Posterior cingulate gyrus (tissue), 11 donors: ENCODE measurements around the gene SERPINB12.
A peak's percentile ranks its signal among the peaks of the same experiment; 100 is the strongest.

ENCODE experiments used
- DNase-seq, 10 donors: peaks; one replicate each; pipeline versions ENCODE4 v3.0.0 to v3.0.0-alpha.2; 2020 to 2021; ENCODE audit warnings: mixed read lengths in 3 of 10
- intact Hi-C: fragments of 100-400 bp; cut with DNase I; formaldehyde crosslinking; loops from one replicate; pipeline ENCODE4 v1.15.1; 2023

The SERPINB12 gene

DNA sequence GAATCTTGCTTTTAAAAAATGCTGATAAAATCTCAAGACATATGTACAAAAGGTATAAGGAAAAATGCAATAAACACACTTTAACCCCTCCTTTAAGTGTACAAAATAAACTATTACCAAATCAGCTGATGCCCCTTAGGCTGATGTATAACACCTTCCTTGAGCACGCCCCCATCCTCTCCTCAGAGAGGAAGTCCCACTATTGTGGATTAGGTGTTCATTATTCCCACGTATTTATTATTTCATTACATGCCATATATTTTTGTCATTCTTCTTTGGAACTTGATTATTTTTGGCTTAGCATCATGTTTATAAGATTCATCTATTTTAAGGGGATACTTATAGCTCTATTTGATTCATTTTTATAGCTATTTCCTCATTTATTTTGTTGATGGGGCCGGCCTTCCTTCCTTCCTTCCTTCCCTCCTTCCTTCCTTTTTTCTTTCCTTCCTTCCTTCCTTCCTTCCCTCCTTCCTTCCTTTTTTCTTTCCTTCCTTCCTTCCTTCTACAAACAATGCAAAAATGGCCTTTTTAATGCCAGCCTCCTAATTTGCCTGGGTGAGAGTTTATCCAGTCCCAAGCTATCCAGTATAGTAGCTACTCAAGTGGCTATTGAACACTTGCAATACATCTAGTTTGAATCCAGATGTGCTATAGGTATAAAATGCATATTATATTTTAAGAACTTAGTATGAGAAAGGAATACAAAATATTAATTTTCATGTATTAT is 49.0 kb downstream of the SERPINB12 start:
- DNase-seq: no peak
- intact Hi-C loops: no loop called here

DNA sequence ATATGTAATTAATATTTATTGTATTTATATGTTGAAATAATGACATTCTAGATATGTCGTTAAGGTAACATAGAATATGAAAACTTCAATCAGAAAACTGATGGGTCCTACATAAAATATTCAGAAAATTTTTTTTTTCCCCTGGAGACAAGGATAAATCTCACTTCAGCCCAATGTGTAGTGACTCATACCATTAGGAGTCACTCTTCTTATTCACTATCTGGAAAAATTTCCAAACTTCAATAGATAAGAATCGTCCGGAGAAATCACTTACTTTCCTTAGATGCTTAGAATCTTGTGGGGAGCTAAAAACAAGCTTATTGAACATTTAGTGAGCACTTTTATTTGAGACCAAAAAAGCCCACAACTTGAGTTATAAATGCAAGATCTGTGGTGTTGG is 49.6 kb downstream of the SERPINB12 start:
- intact Hi-C loops: no loop called here
- no peak for DNase-seq

DNA sequence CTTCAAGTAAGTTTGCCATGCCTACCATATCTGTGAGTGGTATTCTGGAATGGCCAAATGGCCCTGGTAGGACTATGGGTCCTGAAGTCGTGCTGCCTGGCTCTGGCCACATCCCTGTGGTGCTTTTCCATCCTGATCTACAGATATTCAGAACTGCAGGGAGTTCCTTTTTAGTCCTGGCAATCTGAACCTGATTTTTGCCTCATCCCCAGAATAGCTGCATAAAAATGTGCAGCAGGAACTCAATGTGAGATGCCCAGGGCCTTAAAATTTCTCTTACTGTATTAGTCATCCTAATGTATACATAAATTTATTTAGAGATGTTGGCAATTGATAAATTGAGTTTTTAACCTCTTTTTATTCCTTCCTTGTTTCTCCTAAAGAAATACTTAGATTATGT is 50.3 kb downstream of the SERPINB12 start:
- intact Hi-C loops: no loop called here
- no peak for DNase-seq

DNA sequence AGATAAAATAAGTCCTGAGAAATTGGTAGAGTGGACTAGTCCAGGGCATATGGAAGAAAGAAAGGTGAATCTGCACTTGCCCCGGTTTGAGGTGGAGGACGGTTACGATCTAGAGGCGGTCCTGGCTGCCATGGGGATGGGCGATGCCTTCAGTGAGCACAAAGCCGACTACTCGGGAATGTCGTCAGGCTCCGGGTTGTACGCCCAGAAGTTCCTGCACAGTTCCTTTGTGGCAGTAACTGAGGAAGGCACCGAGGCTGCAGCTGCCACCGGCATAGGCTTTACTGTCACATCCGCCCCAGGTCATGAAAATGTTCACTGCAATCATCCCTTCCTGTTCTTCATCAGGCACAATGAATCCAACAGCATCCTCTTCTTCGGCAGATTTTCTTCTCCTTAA is 54.8 kb downstream of the SERPINB12 start:
- peak in 2 of 10 donors; percentile 6 to 70 for DNase-seq
- intact Hi-C loops: no loop called here

DNA sequence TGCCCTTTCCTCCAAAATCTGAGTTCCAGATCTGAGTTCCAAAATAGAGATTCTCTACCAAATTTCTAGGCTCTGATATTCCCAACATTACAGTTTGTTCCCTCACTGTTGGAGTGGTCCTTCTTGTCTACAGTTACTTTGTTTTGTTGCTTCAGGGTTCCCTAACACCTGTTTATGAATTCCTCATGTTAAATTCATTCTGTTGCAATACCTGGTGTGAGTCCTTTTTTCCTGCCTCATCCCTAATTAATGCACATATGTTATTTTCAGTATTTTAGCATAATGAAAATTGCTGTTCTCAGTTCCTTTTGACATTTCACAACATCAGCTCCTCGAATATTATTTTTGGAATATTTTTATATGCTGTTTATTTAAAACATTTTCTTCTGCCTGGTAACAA is 61.2 kb downstream of the SERPINB12 start:
- intact Hi-C loops: no loop called here

DNA sequence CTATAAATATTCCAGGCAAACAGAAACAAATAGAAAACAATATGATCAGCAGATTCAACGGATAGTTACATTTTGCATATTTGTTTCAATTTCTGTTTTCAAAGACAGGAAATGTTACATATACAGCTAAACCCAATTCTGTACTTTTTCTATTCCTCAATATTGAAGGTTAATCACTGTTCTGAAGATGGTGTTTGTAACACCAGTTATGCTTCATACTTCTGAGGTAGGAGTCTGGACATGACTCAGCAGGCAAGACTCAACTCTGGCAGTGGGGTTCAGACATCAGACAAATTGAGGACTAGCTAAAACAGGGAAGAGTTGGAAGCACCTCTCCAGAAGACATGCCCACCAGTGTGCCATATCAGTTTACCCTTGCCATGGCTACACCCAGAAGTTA is 61.6 kb downstream of the SERPINB12 start:
- intact Hi-C loops: no loop called here
- no peak for DNase-seq

More for the DNA sequence above, 61.2 kb downstream of the SERPINB12 start:
- DNase-seq: no peak

DNA sequence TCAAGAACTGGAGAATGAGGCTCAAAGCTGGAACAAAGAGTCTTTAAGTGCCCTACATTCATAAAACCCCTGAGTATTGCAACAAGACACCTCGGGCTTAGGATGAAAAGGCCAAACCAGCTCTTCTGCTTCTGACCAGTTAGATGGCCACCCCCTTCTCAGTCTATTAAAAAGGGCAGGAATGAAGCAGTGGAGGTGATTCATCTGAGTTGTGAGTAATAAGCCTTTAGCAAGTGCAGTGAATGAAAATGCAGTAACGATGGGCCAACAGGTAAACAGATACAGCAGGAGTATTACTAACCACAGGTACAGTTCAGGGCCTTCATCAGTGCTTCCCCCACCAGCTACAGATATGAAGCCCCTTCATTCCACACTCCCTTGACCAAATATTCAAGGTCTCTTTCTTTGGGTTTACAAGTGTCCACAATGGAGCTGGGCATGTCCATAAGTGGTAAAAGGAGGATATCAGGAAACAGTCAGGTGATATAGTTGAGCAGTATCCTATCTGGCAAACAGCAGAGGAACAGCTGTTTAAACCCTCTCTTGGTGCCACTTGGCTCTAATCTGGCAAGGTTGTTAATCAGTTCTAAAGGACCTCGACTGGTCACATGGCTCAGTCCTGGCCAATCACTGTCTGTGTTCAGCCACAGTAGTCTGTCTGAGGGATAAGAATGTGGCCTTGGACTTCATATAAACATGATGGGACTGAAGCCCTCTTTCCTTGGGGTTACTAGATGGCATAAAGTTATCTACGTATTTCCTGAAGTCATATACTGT is 62.8 kb downstream of the SERPINB12 start:
- intact Hi-C loops: no loop called here
- no peak for DNase-seq

DNA sequence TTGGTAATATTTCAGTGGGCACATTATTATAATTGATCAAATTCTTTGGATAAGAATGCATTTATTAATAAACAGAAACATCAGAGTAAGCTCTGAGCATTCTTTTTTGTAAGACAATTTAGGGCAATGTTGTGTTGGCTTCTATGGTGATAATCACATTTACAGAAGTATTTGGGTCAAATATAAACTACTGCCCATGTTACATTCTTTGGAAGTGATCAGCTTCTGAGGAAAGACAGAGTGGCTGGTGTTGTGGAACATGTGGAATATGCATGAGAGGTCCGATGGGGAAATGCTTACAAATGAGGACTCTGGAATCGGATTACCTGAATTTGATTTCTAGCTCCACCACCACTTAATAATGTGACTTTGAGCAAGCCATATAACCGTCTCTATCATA is 64.4 kb downstream of the SERPINB12 start:
- intact Hi-C loops: no loop called here
- DNase-seq: no peak

DNA sequence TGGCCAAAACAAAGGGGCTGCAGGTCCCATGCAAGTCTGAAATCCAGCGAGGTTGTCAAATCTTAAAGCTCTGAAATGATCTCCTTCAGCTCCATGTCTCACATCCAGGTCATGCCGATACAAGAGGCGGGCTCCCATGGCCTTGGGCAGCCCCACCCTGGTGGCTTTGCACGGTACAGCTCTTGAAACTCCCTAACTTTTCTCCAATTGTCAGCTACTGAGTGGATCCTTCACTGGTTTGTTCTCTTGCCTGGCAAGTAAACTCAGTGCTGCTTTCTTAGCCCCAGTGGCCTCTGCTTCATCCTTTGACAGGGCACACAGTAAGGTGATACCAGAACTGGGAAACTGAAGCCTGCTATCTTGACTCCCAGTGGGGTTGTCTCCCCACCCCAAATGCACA is 71.3 kb downstream of the SERPINB12 start:
- DNase-seq: no peak

DNA sequence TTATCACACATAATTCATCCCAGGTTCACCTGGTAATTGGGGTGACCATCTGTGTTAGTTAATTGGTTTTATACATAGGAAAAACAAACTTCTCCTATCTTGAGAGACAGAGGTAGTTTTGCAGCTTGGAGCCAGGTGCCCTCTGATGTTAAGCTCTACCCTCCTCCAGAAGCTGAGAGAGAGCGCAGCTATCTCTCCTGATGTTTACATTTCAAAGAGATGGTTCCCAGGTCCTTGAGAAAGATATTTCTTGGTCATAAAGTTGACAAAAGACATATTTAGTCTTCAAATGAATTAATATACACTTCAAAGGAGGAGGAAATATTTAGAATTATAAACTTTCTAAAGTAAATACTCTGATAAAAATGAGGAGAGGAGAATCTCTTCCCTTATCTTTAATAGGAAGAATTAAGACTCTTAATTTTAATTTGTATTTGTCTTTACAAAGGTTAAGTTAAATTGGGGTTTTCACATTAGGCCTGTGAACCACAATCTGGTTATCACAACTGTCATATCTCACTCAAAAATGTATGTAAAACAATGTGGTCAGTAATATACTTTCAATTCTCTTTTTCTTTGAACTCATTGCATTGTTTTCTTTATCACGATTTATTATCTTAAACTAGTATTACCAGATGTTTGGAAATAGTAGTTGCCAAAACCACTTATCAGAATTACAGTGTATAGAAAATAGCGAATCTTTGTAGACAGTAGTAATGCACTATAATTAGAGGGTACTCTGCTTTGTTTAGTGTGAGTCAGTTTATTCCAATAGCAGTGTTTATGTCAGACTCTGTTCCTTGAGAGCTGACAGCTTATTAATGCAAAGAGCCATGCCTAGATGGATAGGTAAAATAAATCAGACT is 75.1 kb downstream of the SERPINB12 start:
- intact Hi-C loops: no loop called here
- DNase-seq: no peak

More for the DNA sequence above, 71.3 kb downstream of the SERPINB12 start:
- intact Hi-C loops: no loop called here

DNA sequence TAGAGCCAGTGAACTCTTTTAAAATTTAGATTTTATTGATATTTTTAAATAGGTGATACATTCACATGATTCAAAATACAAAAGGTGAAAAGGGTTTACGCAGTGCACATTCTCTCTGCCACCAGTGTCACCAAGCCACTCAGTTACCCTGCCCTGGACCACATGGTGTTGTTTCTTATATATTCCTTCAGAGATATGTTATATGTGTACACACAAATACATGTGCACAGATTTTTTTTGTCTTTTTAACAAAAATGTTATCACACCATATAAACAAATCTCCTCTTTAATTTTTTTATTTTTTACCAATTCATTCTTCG is 75.7 kb downstream of the SERPINB12 start:
- no peak for DNase-seq
- intact Hi-C loops: no loop called here
